A549 treated with CORT108297 at 1 μM for 4 hours (cell line): ENCODE measurements around the gene PRKCG. TPM values are rescaled to one million over a fixed set of nuclear protein-coding genes. Genes with fewer than 3 reads are reported as not detected.

Source experiments
- total RNA-seq: library from RNA; stranded (reverse); fragments of 200-300 nt; extraction: Qiagen RNA extraction; gene quantifications from 5 replicates; pipeline ENCODE4 v1.2.3, GENCODE V29; 2022

The PRKCG gene
- 4.2 to 6.7 TPM (median 5.9 TPM) in 5 replicates for total RNA-seq

GRCh38 chr19:53881482-53882390, at the start of gene PRKCG:
Gene PRKCG (plus strand): TSS chr19:53882197. CDS start chr19:53882495, 298 bp downstream.

DNA sequence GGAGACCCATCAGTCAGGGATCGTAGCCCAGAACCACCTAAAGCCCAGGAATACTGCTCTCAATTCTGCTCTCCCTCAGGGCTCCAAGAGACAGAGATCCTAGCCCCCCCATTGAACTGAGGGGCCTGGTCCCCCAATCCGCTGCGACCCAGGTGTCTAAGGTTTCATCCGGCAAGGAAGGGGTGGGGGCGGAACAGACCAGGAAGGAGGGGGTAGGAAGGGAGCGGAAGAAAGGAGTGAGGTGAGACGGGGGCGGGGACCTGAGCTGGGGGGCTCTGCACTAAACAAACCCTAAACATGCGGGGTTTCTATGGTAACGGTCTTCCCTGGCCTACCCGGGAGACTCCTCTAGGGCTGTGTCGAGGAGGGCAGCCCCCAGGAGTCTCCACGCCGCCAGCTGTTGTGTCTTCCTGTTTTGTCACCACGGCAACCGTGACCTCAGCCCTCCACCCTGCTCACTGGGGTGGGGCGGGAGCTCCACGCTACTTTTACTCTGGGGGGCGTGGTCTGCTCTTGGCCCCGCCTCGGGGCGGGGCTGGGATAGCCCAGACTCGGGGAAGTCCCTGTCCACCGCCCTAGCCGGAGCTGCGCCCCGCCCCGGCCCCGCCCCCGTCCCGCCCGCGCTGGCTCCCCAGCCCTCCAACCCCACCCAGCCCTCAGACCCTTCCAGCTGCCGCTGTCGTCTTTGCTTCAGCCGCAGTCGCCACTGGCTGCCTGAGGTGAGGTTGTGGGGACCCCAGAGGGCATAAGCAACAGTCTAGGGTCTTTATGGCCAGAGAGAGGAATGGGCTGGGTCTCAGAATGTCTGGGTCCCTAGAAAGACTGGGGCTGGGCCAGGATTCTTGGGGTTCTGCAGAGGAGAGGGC, 14.5 kb upstream of the PRKCG start, which contains the start of gene MYADM:
Gene MYADM (plus strand): TSS at position 659 of the 866 bp plus-strand sequence. CDS start 5,647 bp downstream, outside the sequence.

DNA sequence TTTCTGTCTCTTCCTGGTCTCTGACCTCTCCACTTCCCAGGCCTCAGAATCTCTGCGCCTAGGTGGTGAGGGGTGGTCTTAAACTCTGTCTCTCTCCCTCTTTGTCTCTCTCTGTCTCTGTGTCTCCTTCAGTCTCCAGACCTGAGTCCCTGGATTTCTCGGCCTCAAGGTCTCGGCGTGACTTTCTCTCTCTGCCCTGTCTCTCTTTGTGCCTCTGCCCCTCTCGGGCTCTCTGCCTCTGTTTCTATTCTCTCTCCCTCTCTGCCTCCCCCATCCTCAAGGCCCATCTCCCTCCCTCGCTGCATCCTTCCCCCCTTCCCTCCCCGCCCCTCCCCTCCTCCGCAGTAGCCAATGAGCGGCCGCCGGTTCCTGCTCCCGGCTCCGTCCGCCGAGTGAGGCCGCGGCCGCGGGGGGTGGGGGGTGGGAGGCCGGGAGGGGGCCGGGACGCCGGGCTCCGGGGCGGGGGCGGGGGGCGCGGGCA, 27.0 kb downstream of the PRKCG start, which contains the start of gene CACNG7:
Gene CACNG7 (plus strand): TSS at position 344 of the 481 bp plus-strand sequence. CDS start 3,554 bp downstream, outside the sequence.

Other genes starting within 250 kb of the PRKCG start
- 0.02 to 0.04 TPM (median 0.02 TPM) in 3 of 5 replicates, not detected in the others for gene NLRP12, start 57.9 kb upstream of the PRKCG start, total RNA-seq
- 208 to 357 TPM (median 304 TPM) in 5 replicates for gene MYADM, start 14.3 kb upstream of the PRKCG start, total RNA-seq
- 5.6 to 10.8 TPM (median 10.7 TPM) in 5 replicates for gene CACNG7, start 27.1 kb downstream of the PRKCG start, total RNA-seq
- 0.90 to 1.4 TPM (median 1.4 TPM) in 5 replicates for gene CACNG8, start 80.7 kb downstream of the PRKCG start, total RNA-seq
- gene CACNG6, start 109.4 kb downstream of the PRKCG start, total RNA-seq: 8.5 to 13.8 TPM (median 13.2 TPM) in 5 replicates
- 0.36 to 0.93 TPM (median 0.50 TPM) in 5 replicates for gene VSTM1, start 181.7 kb downstream of the PRKCG start, total RNA-seq
- gene TARM1, start 199.2 kb downstream of the PRKCG start, total RNA-seq: not detected in 5 replicates
- 0.30 to 0.57 TPM (median 0.36 TPM) in 5 replicates for gene OSCAR, start 218.6 kb downstream of the PRKCG start, total RNA-seq
- 208 to 257 TPM (median 223 TPM) in 5 replicates for gene NDUFA3, start 220.7 kb downstream of the PRKCG start, total RNA-seq
- 20.8 to 25.0 TPM (median 21.5 TPM) in 5 replicates for gene TFPT, start 233.5 kb downstream of the PRKCG start, total RNA-seq
- 111 to 121 TPM (median 116 TPM) in 5 replicates for gene PRPF31, start 233.6 kb downstream of the PRKCG start, total RNA-seq